ENCODE results near the gene SSRP1.
A peak's percentile ranks its signal among the peaks of the same experiment; 100 is the strongest.

SSRP1 gene

DNA sequence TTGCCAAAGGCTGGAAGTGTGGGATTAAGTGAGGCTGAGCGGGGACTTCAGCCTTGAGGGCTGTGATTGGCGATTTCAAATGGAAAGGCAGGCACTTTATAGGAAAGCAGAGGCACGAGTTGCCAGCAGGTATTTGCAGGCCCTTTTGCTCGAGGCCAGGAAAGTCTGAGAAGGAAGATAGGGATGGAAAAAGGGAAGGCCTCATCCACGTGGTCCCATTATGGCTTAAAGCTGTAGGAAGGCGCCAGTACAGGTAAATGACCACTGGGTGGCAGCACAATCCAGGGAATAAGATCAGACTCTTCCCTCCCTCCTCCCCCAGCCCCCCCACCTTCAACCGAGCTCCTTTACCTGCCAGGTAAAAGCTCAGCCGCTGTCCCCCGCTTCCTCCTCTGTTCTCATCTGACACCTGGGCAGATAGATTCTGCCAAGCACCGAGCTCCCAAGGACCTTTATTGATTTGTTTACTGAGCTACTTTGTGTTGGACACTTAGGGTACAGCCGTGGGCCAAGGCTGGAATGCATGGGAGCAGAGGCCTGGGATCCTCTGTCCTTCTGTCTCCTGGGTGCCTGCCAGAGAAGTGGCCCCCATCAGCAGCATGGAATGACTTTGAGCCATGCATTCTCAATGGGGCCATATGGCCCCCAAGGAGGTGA is 10.0 kb upstream of the SSRP1 start:
- no peaks in the 10 kb centered on the region for H3F3A ChIP-seq (ENCODE audit: control insufficient read depth, insufficient read depth)
- no peaks in the 10 kb centered on the region for H4K20me1 ChIP-seq (ENCODE audit: control insufficient read depth, insufficient read depth, low read depth, low read length)
- H3K4me2 ChIP-seq (ENCODE audit: low read length), result no peak overlapping the region
- TF ChIP-seq, protein P1, sequence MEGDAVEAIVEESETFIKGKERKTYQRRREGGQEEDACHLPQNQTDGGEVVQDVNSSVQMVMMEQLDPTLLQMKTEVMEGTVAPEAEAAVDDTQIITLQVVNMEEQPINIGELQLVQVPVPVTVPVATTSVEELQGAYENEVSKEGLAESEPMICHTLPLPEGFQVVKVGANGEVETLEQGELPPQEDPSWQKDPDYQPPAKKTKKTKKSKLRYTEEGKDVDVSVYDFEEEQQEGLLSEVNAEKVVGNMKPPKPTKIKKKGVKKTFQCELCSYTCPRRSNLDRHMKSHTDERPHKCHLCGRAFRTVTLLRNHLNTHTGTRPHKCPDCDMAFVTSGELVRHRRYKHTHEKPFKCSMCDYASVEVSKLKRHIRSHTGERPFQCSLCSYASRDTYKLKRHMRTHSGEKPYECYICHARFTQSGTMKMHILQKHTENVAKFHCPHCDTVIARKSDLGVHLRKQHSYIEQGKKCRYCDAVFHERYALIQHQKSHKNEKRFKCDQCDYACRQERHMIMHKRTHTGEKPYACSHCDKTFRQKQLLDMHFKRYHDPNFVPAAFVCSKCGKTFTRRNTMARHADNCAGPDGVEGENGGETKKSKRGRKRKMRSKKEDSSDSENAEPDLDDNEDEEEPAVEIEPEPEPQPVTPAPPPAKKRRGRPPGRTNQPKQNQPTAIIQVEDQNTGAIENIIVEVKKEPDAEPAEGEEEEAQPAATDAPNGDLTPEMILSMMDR (IDR thresholded peaks at IDR 0.05; ENCODE audit: low read depth, low read length, poor library complexity, severe bottlenecking), result peak; percentile 77
- TF ChIP-seq EZH2phosphoT487 (IDR thresholded peaks at IDR 0.05; ENCODE audit: borderline replicate concordance, low read length), result no peak
- no peaks in the 10 kb centered on the region for H3K79me2 ChIP-seq (ENCODE audit: control insufficient read depth, low read length)
- no peaks in the 10 kb centered on the region for H3K27me3 ChIP-seq (ENCODE audit: control insufficient read depth, low read length)
- no peaks in the 10 kb centered on the region for H3K36me3 ChIP-seq (ENCODE audit: control insufficient read depth, low read length)
- H3K9me2 ChIP-seq (replicated peaks; ENCODE audit: control insufficient read depth, low read length), result no peaks in the 10 kb centered on the region
- H3K9me3 ChIP-seq (ENCODE audit: control insufficient read depth, insufficient read depth, low read length), result no peaks in the 10 kb centered on the region
- no peak overlapping the region for H3K27ac ChIP-seq (ENCODE audit: low read depth, low read length)
- peaks cover 6% of the 10 kb centered on the region; the same call in 1 of the 2 replicates for H3K4me1 ChIP-seq (ENCODE audit: control insufficient read depth, low read length)
- no peak overlapping the region for H3K4me3 ChIP-seq (ENCODE audit: low read length)

DNA sequence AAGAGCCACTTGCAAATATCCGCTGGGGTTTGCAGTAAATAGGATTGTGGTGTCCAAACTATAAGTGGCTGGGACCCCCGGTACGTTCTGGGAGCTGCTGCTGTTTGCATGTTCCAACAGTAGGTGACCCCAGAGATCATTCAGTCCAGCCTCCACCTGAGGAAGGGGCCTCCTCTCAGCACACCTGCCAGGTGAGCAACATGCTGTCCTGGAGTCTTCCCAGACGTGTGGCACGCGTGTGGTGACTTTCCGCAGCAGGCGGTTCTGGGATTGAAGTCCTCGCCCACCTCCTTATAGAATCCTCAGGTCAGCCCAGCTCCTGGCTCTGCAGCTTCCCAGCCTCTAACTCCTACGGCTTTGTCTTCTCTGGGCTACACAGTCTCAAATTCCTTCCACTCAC is 9.1 kb upstream of the SSRP1 start:
- Histone ChIP-seq H3K27ac (ENCODE audit: low read depth, low read length) (no peak overlapping the region), H3K4me3 (ENCODE audit: low read length) (no peak overlapping the region), H3K36me3 (ENCODE audit: control insufficient read depth, low read length) (no peaks in the 10 kb centered on the region), H3K9me3 (ENCODE audit: control insufficient read depth, insufficient read depth, low read length) (no peaks in the 10 kb centered on the region), H3K9me2 (replicated peaks; ENCODE audit: control insufficient read depth, low read length) (no peaks in the 10 kb centered on the region), H3F3A (ENCODE audit: control insufficient read depth, insufficient read depth) (no peaks in the 10 kb centered on the region), H4K20me1 (ENCODE audit: control insufficient read depth, insufficient read depth, low read depth, low read length) (no peaks in the 10 kb centered on the region), H3K27me3 (ENCODE audit: control insufficient read depth, low read length) (no peaks in the 10 kb centered on the region), H3K79me2 (ENCODE audit: control insufficient read depth, low read length) (no peaks in the 10 kb centered on the region), H3K4me1 (ENCODE audit: control insufficient read depth, low read length) (peaks cover 6% of the 10 kb centered on the region; the same call in 1 of the 2 replicates), H3K4me2 (ENCODE audit: low read length) (no peak overlapping the region)
- no peak for TF ChIP-seq EZH2phosphoT487 (IDR thresholded peaks at IDR 0.05; ENCODE audit: borderline replicate concordance, low read length)
- TF ChIP-seq, protein P1 (IDR thresholded peaks at IDR 0.05; ENCODE audit: low read depth, low read length, poor library complexity, severe bottlenecking), result no peak

DNA sequence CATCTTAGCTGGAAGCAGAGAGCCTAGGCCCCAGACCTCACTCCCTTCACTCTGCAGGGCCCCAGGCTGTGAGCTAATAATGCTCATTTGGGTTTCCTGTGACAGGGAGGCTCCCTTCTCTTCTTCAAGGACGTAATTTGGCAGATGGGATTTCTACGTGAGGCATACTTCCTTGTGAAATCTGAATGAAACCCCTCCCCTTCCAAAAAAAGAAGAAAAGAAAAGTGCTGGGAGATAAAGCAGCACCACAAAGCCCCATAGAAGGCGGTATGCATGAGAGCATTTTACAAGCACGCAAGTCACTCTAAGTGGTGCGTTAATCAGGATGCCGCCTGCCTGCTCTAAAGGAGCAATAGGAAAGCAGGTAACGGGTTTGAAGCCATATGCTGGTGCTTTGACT is 8.1 kb upstream of the SSRP1 start:
- H3K4me3 ChIP-seq (ENCODE audit: low read length), result no peak overlapping the region
- H3K9me2 ChIP-seq (replicated peaks; ENCODE audit: control insufficient read depth, low read length), result no peaks in the 10 kb centered on the region
- H3K4me2 ChIP-seq (ENCODE audit: low read length), result no peak overlapping the region
- no peaks in the 10 kb centered on the region for H3K79me2 ChIP-seq (ENCODE audit: control insufficient read depth, low read length)
- H3K9me3 ChIP-seq (ENCODE audit: control insufficient read depth, insufficient read depth, low read length), result no peaks in the 10 kb centered on the region
- TF ChIP-seq, protein P1 (IDR thresholded peaks at IDR 0.05; ENCODE audit: low read depth, low read length, poor library complexity, severe bottlenecking), result no peak
- no peak for TF ChIP-seq EZH2phosphoT487 (IDR thresholded peaks at IDR 0.05; ENCODE audit: borderline replicate concordance, low read length)
- H4K20me1 ChIP-seq (ENCODE audit: control insufficient read depth, insufficient read depth, low read depth, low read length), result no peaks in the 10 kb centered on the region
- H3K4me1 ChIP-seq (ENCODE audit: control insufficient read depth, low read length), result peaks cover 6% of the 10 kb centered on the region; the same call in 1 of the 2 replicates
- H3K36me3 ChIP-seq (ENCODE audit: control insufficient read depth, low read length), result no peaks in the 10 kb centered on the region
- no peaks in the 10 kb centered on the region for H3K27me3 ChIP-seq (ENCODE audit: control insufficient read depth, low read length)
- H3K27ac ChIP-seq (ENCODE audit: low read depth, low read length), result no peak overlapping the region
- no peaks in the 10 kb centered on the region for H3F3A ChIP-seq (ENCODE audit: control insufficient read depth, insufficient read depth)

Data from DOHH2 (cell line).